MCF 10A (cell line): ENCODE measurements around the gene TEC. TPM values are rescaled to one million over a fixed set of nuclear protein-coding genes. Genes with fewer than 3 reads are reported as not detected.

ENCODE experiments used
- BruUV-seq: library from RNA; stranded (reverse); fragments of 400-500 nt; replicated peaks from 2 replicates; lab custom pipeline; 2021; lab: Mats Ljungman, UMichigan
- CTCF ChIA-PET: fragments of 300-600 bp; sonication (Branson Sonifier 250); formaldehyde crosslinking; extraction: SDS; loops from one replicate; lab custom pipeline; 2021; ENCODE audit warnings: antibody characterized with exemption, inconsistent platforms; lab: Yijun Ruan, JAX
- POLR2A ChIA-PET: fragments of 300-600, 350-650 bp; sonication (Branson Sonifier 250); formaldehyde crosslinking; extraction: SDS; loops from one replicate; lab custom pipeline; 2020; ENCODE audit warnings: antibody characterized with exemption, inconsistent platforms; lab: Yijun Ruan, JAX
- DNase-seq: peaks from one replicate; pipeline ENCODE4 v3.0.0-alpha.2; 2018; ENCODE audit not compliant: unreplicated experiment
- H3K27ac Mint-ChIP-seq: one replicate; pipeline ENCODE4 v1.8.0; 2022; ENCODE audit warnings: mild to moderate bottlenecking, low read depth, mixed read lengths; ENCODE audit not compliant: unreplicated experiment
- H3K27me3 Mint-ChIP-seq: one replicate; pipeline ENCODE4 v1.8.0; 2022; ENCODE audit warnings: mixed read lengths; ENCODE audit not compliant: insufficient read depth, unreplicated experiment
- H3K36me3 Mint-ChIP-seq: one replicate; pipeline ENCODE4 v1.8.0; 2022; ENCODE audit warnings: mild to moderate bottlenecking, moderate library complexity, mixed read lengths; ENCODE audit not compliant: insufficient read depth, unreplicated experiment
- H3K4me1 Mint-ChIP-seq: one replicate; pipeline ENCODE4 v1.8.0; 2022; ENCODE audit warnings: mixed read lengths; ENCODE audit not compliant: insufficient read depth, unreplicated experiment
- H3K4me3 Mint-ChIP-seq: one replicate; pipeline ENCODE4 v1.8.0; 2022; ENCODE audit warnings: mild to moderate bottlenecking, moderate library complexity, mixed read lengths; ENCODE audit not compliant: unreplicated experiment
- H3K9me3 Mint-ChIP-seq: one replicate; pipeline ENCODE4 v1.8.0; 2022; ENCODE audit warnings: mixed read lengths; ENCODE audit not compliant: unreplicated experiment
- intact Hi-C: fragments of 100-400 bp; cut with micrococcal nuclease; formaldehyde crosslinking; loops from 2 replicates; pipeline ENCODE4 v1.14.1; 2022
- total RNA-seq: library from RNA; stranded (reverse); gene quantifications from 2 replicates; pipeline ENCODE4 v1.2.3, GENCODE V29; 2022
- TF ChIP-seq, protein P1 (sequence below): fragments of 200-600 bp; IDR thresholded peaks from one replicate; pipeline ENCODE4 v1.8.0; 2022; ENCODE audit warnings: antibody characterized with exemption, mild to moderate bottlenecking; ENCODE audit not compliant: unreplicated experiment

Gene TEC
- total RNA-seq, 1 experiment from 2014 or later, result 1.1 TPM

DNA sequence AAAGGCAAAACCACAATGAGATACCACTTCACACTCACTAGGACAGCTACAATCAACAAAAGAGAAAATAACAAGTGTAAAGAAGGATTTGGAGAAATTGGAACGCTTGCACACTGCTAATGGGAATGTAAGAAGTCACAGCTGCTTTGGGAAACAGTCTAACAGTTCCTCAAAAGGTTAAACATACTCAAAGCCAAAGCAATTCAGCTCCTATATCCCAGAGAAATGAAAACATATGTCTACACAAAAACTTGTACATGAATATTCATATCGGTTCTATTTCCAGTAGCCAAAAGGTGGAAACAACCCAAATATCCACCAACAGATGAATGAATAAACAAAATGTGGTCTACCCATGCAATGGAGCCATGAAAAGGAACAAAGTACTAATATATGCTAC lies 64.0 kb downstream of the TEC start:
- intact Hi-C loops, result no loop called here
- Mint-ChIP-seq H3K9me3 (no peaks in the 10 kb centered on the region), H3K4me1 (no peaks in the 10 kb centered on the region), H3K36me3 (no peaks in the 10 kb centered on the region), H3K27ac (no peak overlapping the region), H3K27me3 (no peaks in the 10 kb centered on the region), H3K4me3 (no peak overlapping the region)
- DNase-seq, result no peak
- TF ChIP-seq, protein P1, sequence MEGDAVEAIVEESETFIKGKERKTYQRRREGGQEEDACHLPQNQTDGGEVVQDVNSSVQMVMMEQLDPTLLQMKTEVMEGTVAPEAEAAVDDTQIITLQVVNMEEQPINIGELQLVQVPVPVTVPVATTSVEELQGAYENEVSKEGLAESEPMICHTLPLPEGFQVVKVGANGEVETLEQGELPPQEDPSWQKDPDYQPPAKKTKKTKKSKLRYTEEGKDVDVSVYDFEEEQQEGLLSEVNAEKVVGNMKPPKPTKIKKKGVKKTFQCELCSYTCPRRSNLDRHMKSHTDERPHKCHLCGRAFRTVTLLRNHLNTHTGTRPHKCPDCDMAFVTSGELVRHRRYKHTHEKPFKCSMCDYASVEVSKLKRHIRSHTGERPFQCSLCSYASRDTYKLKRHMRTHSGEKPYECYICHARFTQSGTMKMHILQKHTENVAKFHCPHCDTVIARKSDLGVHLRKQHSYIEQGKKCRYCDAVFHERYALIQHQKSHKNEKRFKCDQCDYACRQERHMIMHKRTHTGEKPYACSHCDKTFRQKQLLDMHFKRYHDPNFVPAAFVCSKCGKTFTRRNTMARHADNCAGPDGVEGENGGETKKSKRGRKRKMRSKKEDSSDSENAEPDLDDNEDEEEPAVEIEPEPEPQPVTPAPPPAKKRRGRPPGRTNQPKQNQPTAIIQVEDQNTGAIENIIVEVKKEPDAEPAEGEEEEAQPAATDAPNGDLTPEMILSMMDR, result no peak
- BruUV-seq, result no TSS peak
- POLR2A ChIA-PET, result no interaction called here
- CTCF ChIA-PET, result interaction anchor here (0.7 to 1.2 kb wide), 2 partner anchors 13 to 97 kb away, joined by 3 read pairs; no protein-coding TSS in a partner anchor

DNA sequence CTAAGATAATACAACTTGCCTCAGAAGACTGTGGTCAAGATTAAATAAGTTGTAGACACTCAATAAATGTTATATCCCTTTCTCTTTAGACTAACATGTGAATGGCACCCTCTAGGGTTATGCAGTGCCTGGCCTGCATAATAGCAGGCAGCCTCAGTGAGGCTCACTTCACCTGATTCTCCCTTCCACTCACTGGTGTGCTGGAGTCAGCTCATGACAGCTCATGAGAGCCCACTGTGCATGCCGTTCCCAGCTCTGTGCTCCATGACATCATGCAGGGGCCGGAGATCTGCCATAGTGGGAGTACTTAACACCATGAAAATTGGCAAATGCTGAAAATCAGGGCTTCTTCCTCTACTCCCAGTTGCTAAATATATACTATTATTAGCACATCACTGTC lies 64.5 kb downstream of the TEC start:
- Mint-ChIP-seq H3K36me3 (no peaks in the 10 kb centered on the region), H3K4me1 (no peaks in the 10 kb centered on the region), H3K9me3 (no peaks in the 10 kb centered on the region), H3K27ac (no peak overlapping the region), H3K27me3 (no peaks in the 10 kb centered on the region), H3K4me3 (no peak overlapping the region)
- no peak for DNase-seq
- intact Hi-C loops, result no loop called here
- ChIA-PET CTCF (interaction anchor here (0.6 to 1.2 kb wide), 3 partner anchors 13 to 235 kb away, joined by 3 to 4 read pairs (median 3); no protein-coding TSS in a partner anchor), POLR2A (interaction anchor here (0.7 to 0.8 kb wide), 2 partner anchors 9 to 61 kb away, joined by 3 to 5 read pairs; no protein-coding TSS in a partner anchor)
- no TSS peak for BruUV-seq
- TF ChIP-seq, protein P1, result no peak

DNA sequence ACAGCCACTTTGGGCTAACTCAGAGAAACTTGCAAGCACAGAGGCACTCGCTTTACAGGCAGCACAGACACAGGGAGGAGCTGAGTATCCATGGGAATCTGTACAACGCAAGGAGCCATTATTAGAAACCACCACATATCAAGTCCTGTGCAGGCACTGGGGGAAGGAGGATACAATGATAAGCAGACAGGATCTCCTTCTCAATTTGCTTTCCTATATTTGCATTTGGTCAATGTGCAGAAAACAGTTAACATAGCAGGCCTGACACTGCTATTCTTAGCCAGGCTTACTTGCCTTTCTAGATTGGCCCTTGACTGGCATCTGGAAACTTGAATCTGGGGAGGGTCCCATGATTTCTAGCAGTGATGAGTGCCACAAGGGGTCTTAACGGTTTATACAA lies 65.8 kb downstream of the TEC start:
- Mint-ChIP-seq H3K36me3 (no peaks in the 10 kb centered on the region), H3K27ac (no peak overlapping the region), H3K9me3 (no peaks in the 10 kb centered on the region), H3K4me1 (no peaks in the 10 kb centered on the region), H3K4me3 (no peak overlapping the region), H3K27me3 (no peaks in the 10 kb centered on the region)
- no peak for DNase-seq
- POLR2A ChIA-PET, result no interaction called here
- intact Hi-C loops, result no loop called here
- CTCF ChIA-PET, result interaction anchor here (0.7 kb wide), 1 partner anchor 45 kb away, joined by 3 read pairs; no protein-coding TSS in a partner anchor
- TF ChIP-seq, protein P1, result no peak
- no TSS peak for BruUV-seq

DNA sequence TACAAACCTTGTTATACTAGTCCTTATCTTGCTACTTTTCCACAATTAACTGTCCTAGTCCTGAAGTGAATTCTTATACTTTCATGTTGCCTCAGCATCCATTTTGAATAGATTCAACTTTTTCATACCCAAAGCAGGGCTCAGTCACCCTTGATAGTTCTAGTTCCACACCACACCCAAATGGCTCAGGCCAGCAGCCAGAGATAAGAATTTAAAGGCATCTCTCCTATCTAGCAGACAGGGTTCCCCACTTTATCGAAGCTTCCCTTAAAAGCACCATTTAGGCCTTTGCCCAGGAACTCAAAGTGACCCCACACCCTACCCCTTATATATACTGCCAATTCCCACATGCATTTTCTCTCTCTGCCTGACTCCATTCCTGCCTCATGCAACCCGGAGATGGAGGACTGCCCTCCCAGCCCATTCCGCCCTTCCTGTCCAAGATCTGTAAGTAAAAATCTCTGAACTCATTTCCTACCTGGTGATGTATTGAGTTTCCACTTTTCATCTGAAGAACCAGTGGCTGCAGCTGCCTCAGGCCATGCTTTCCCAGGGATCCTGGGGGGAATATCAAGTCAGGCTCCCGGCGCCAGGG lies 71.9 kb downstream of the TEC start:
- TF ChIP-seq, protein P1, result no peak
- H3K27ac Mint-ChIP-seq, result no peak overlapping the region
- no peaks in the 10 kb centered on the region for H3K36me3 Mint-ChIP-seq
- intact Hi-C loops, result no loop called here
- H3K4me1 Mint-ChIP-seq, result no peaks in the 10 kb centered on the region
- no peaks in the 10 kb centered on the region for H3K27me3 Mint-ChIP-seq
- H3K4me3 Mint-ChIP-seq, result no peak overlapping the region
- POLR2A ChIA-PET, result no interaction called here
- BruUV-seq, result no TSS peak
- CTCF ChIA-PET, result no interaction called here
- no peak for DNase-seq
- no peaks in the 10 kb centered on the region for H3K9me3 Mint-ChIP-seq
